HG02981 (cell line): ENCODE measurements around the gene BCL2L15.

ENCODE experiments used
- ATAC-seq: cut with Tn5 transposase; IDR thresholded peaks from one replicate; pipeline ENCODE4 v1.9.1; 2021; ENCODE audit warnings: mild to moderate bottlenecking, moderate library complexity; ENCODE audit not compliant: unreplicated experiment

BCL2L15 gene

GRCh38 chr1:113835686-113836290, 51.6 kb downstream of the BCL2L15 start:
- ATAC-seq: no peak

GRCh38 chr1:113834716-113835115, 52.7 kb downstream of the BCL2L15 start:
- ATAC-seq: no peak
